ENCODE measurements around the gene ACSF2. TPM values are rescaled to one million over a fixed set of nuclear protein-coding genes. Genes with fewer than 3 reads are reported as not detected.
"Not testable (repeated sequence)": the region's sequence is repeated elsewhere in the genome, so short reads cannot be mapped to it uniquely, and the experiment has no call there.

Gene ACSF2
- 19.4 and 20.4 TPM in 2 replicates for total RNA-seq (2014; rRNA removed; shearing (Covaris generic))

- peak; percentile 62 for DNase-seq (ENCODE audit: low read depth)
Observed at GRCh38 chr17:50425682-50426471, at the start of gene ACSF2. TSS of gene ACSF2 (plus strand) at chr17:50426218. CDS start at chr17:50426262, 44 bp downstream.

GRCh38 chr17:50379351-50380132, 46.5 kb upstream of the ACSF2 start:
- no peak for DNase-seq (ENCODE audit: low read depth)

GRCh38 chr17:50380369-50381259, 45.4 kb upstream of the ACSF2 start:
- no peak for DNase-seq (ENCODE audit: low read depth)

- no peak for DNase-seq (ENCODE audit: low read depth)
Observed at GRCh38 chr17:50381260-50381815, 44.7 kb upstream of the ACSF2 start.

GRCh38 chr17:50381920-50382319, 44.1 kb upstream of the ACSF2 start:
- DNase-seq (ENCODE audit: low read depth), result peak; percentile 37

GRCh38 chr17:50382931-50383330, 43.1 kb upstream of the ACSF2 start:
- no peak for DNase-seq (ENCODE audit: low read depth)

- DNase-seq (ENCODE audit: low read depth), result no peak
Observed at GRCh38 chr17:50386510-50386909, 39.5 kb upstream of the ACSF2 start.

- no peak for DNase-seq (ENCODE audit: low read depth)
Observed at GRCh38 chr17:50388728-50389127, 37.3 kb upstream of the ACSF2 start.

GRCh38 chr17:50389534-50389933, 36.5 kb upstream of the ACSF2 start:
- no peak for DNase-seq (ENCODE audit: low read depth)

GRCh38 chr17:50392621-50393020, 33.4 kb upstream of the ACSF2 start:
- no peak for DNase-seq (ENCODE audit: low read depth)

- no peak for DNase-seq (ENCODE audit: low read depth)
Observed at GRCh38 chr17:50393700-50394099, 32.3 kb upstream of the ACSF2 start.

GRCh38 chr17:50394711-50395110, 31.3 kb upstream of the ACSF2 start:
- DNase-seq (ENCODE audit: low read depth), result no peak

GRCh38 chr17:50396261-50397110, 29.5 kb upstream of the ACSF2 start:
- DNase-seq (ENCODE audit: low read depth), result peak; percentile 44

- peak; percentile 79 for DNase-seq (ENCODE audit: low read depth)
Observed at GRCh38 chr17:50397111-50397918, 28.7 kb upstream of the ACSF2 start, which contains the start of gene LRRC59. TSS of gene LRRC59 (minus strand) at chr17:50397523. CDS start at chr17:50397317, 206 bp downstream.

GRCh38 chr17:50397919-50398285, 28.1 kb upstream of the ACSF2 start:
- no peak for DNase-seq (ENCODE audit: low read depth)

GRCh38 chr17:50398672-50399071, 27.3 kb upstream of the ACSF2 start:
- not testable (repeated sequence) for DNase-seq (ENCODE audit: low read depth)

- DNase-seq (ENCODE audit: low read depth), result not testable (repeated sequence)
Observed at GRCh38 chr17:50399591-50399990, 26.4 kb upstream of the ACSF2 start.

GRCh38 chr17:50405351-50405750, 20.7 kb upstream of the ACSF2 start:
- DNase-seq (ENCODE audit: low read depth), result not testable (repeated sequence)

- no peak for DNase-seq (ENCODE audit: low read depth)
Observed at GRCh38 chr17:50406578-50406977, 19.4 kb upstream of the ACSF2 start.

GRCh38 chr17:50407921-50408320, 18.1 kb upstream of the ACSF2 start:
- DNase-seq (ENCODE audit: low read depth), result no peak
